IMR-90 (cell line): ENCODE data around the gene AGBL1. TPM values are rescaled to one million over a fixed set of nuclear protein-coding genes. Genes with fewer than 3 reads are reported as not detected.

Experiments used
- ATAC-seq: fragments of 200-7000 bp; cut with Tn5 transposase; 2 replicates; pipeline ENCODE4 v1.9.1; 2020; ENCODE audit warnings: low read depth, mild to moderate bottlenecking, moderate library complexity
- BruUV-seq: library from RNA; stranded (reverse); fragments of 400-500 nt; replicated peaks from 2 replicates; lab custom pipeline; 2021; lab: Mats Ljungman, UMichigan
- CTCF ChIA-PET: fragments of 300-600 bp; formaldehyde crosslinking; extraction: SDS; loops from one replicate; lab custom pipeline; 2021; ENCODE audit warnings: antibody characterized with exemption; lab: Yijun Ruan, JAX
- POLR2A ChIA-PET: fragments of 300-600 bp; sonication (Branson Sonifier 250); formaldehyde crosslinking; loops from one replicate; lab custom pipeline; 2022; ENCODE audit warnings: antibody characterized with exemption; ENCODE audit not compliant: unreplicated experiment; lab: Charles Lee
- DNase-seq: peaks from one replicate; pipeline ENCODE4 v3.0.0; 2013
- H2AFZ ChIP-seq: replicated peaks from 2 replicates; pipeline ENCODE3; 2013; ENCODE audit warnings: low read length, mild to moderate bottlenecking; ENCODE audit not compliant: poor library complexity
- H2AK5ac ChIP-seq: 2 replicates; pipeline ENCODE4 v1.6.1; 2013; ENCODE audit warnings: low read depth, low read length, inconsistent platforms
- H2AK9ac ChIP-seq: replicated peaks from 2 replicates; pipeline ENCODE3; 2013; ENCODE audit warnings: mild to moderate bottlenecking, low read depth, low read length, moderate library complexity; ENCODE audit not compliant: poor library complexity
- H2BK120ac ChIP-seq: 2 replicates; pipeline ENCODE4 v1.6.1; 2013; ENCODE audit warnings: low read depth, low read length, inconsistent platforms
- H2BK15ac ChIP-seq: 3 replicates; pipeline ENCODE4 v1.6.1; 2013; ENCODE audit warnings: low read depth, low read length, inconsistent platforms
- H2BK20ac ChIP-seq: 2 replicates; pipeline ENCODE4 v1.6.1; 2013; ENCODE audit warnings: low read depth, mild to moderate bottlenecking, inconsistent platforms, low read length, moderate library complexity
- H2BK5ac ChIP-seq: 2 replicates; pipeline ENCODE4 v1.6.1; 2013; ENCODE audit warnings: mild to moderate bottlenecking, low read depth, low read length, inconsistent platforms; ENCODE audit not compliant: poor library complexity, severe bottlenecking
- H3K14ac ChIP-seq: replicated peaks from 2 replicates; pipeline ENCODE4 v1.6.1; 2013; ENCODE audit warnings: low read depth, low read length, inconsistent platforms
- H3K18ac ChIP-seq: 2 replicates; pipeline ENCODE4 v1.6.1; 2013; ENCODE audit warnings: low read depth, low read length, control low read depth
- H3K23ac ChIP-seq: 2 replicates; pipeline ENCODE4 v1.6.1; 2013; ENCODE audit warnings: low read depth, low read length, inconsistent platforms
- H3K27ac ChIP-seq: 2 replicates; pipeline ENCODE4 v1.5.1; 2013; ENCODE audit warnings: mild to moderate bottlenecking, control low read depth, low read length; ENCODE audit not compliant: insufficient read depth
- H3K27me3 ChIP-seq: 2 replicates; pipeline ENCODE4 v1.6.1; 2013; ENCODE audit warnings: low read length; ENCODE audit not compliant: control insufficient read depth, insufficient read depth
- H3K36me3 ChIP-seq: 2 replicates; pipeline ENCODE4 v1.6.1; 2013; ENCODE audit warnings: low read length, mixed read lengths; ENCODE audit not compliant: control insufficient read depth, insufficient read depth
- H3K4ac ChIP-seq: 2 replicates; pipeline ENCODE4 v1.6.1; 2013; ENCODE audit warnings: low read depth, low read length, inconsistent platforms
- H3K4me1 ChIP-seq: 2 replicates; pipeline ENCODE4 v1.6.1; 2013; ENCODE audit warnings: low read length, mixed read lengths; ENCODE audit not compliant: control insufficient read depth, insufficient read depth
- H3K4me2 ChIP-seq: 2 replicates; pipeline ENCODE4 v1.6.1; 2013; ENCODE audit warnings: low read depth, mild to moderate bottlenecking, control low read depth, low read length, moderate library complexity
- H3K4me3 ChIP-seq: 2 replicates; pipeline ENCODE4 v1.5.1; 2013; ENCODE audit warnings: low read depth, mild to moderate bottlenecking, control low read depth, low read length, moderate library complexity; ENCODE audit not compliant: insufficient read depth
- H3K56ac ChIP-seq: 2 replicates; pipeline ENCODE4 v1.6.1; 2013; ENCODE audit warnings: low read length, inconsistent platforms; ENCODE audit not compliant: insufficient read depth; ENCODE audit errors: extremely low read depth
- H3K79me1 ChIP-seq, 2 experiments: 2 replicates each; pipeline ENCODE4 v1.6.1; 2013; ENCODE audit warnings: low read length in 2 of 2, inconsistent platforms in 1 of 2, low read depth in 1 of 2
- H3K9ac ChIP-seq: 2 replicates; pipeline ENCODE4 v1.6.1; 2013; ENCODE audit warnings: low read depth, low read length, control low read depth
- H3K9me1 ChIP-seq: 2 replicates; pipeline ENCODE4 v1.6.1; 2013; ENCODE audit warnings: low read length, inconsistent platforms; ENCODE audit not compliant: insufficient read depth
- H3K9me3 ChIP-seq: 2 replicates; pipeline ENCODE4 v1.6.1; 2013; ENCODE audit warnings: low read length; ENCODE audit not compliant: control insufficient read depth, insufficient read depth
- H4K20me1 ChIP-seq: 2 replicates; pipeline ENCODE4 v1.6.1; 2013; ENCODE audit warnings: low read length, inconsistent platforms; ENCODE audit not compliant: insufficient read depth
- H4K5ac ChIP-seq: 2 replicates; pipeline ENCODE4 v1.6.1; 2013; ENCODE audit warnings: mild to moderate bottlenecking, low read depth, low read length, control low read depth
- H4K8ac ChIP-seq, 2 experiments: 2 replicates each; pipeline ENCODE4 v1.6.1; 2013; ENCODE audit warnings: low read depth in 2 of 2, low read length in 2 of 2, control low read depth in 1 of 2, inconsistent platforms in 1 of 2
- H4K91ac ChIP-seq: 2 replicates; pipeline ENCODE4 v1.6.1; 2013; ENCODE audit warnings: low read depth, low read length, inconsistent platforms; ENCODE audit not compliant: insufficient read depth
- BHLHE40 ChIP-seq: fragments of 150-350 bp; IDR thresholded peaks from 2 replicates; pipeline ENCODE4 v1.6.1; 2016; ENCODE audit warnings: mild to moderate bottlenecking, low read depth, low read length
- CEBPB ChIP-seq: IDR thresholded peaks from 2 replicates; pipeline ENCODE4 v1.6.1; 2012; ENCODE audit warnings: low read depth, low read length, improper control_type of control experiment
- CHD1 ChIP-seq: IDR thresholded peaks from 2 replicates; pipeline ENCODE4 v1.6.1; 2012; ENCODE audit warnings: low read depth, low read length, improper control_type of control experiment
- CTCF ChIP-seq: conservative IDR thresholded peaks from 2 replicates; pipeline ENCODE4 v1.5.1; 2012; ENCODE audit warnings: mild to moderate bottlenecking, low read depth, low read length, improper control_type of control experiment
- ELK1 ChIP-seq: fragments of 150-350 bp; IDR thresholded peaks from 2 replicates; pipeline ENCODE4 v1.6.1; 2016; ENCODE audit warnings: low read depth, mild to moderate bottlenecking, low read length, moderate library complexity, borderline replicate concordance
- FOS ChIP-seq: fragments of 150-350 bp; IDR thresholded peaks from 2 replicates; pipeline ENCODE4 v1.6.1; 2016; ENCODE audit warnings: low read depth, low read length
- MAZ ChIP-seq: IDR thresholded peaks from 2 replicates; pipeline ENCODE4 v1.6.1; 2012; ENCODE audit warnings: low read depth, mild to moderate bottlenecking, low read length, improper control_type of control experiment, moderate library complexity, borderline replicate concordance
- MXI1 ChIP-seq: IDR thresholded peaks from 2 replicates; pipeline ENCODE4 v1.6.1; 2012; ENCODE audit warnings: low read depth, mild to moderate bottlenecking, low read length, moderate library complexity, borderline replicate concordance
- RAD21 ChIP-seq: IDR thresholded peaks from 2 replicates; pipeline ENCODE4 v1.6.1; 2012; ENCODE audit warnings: low read length, improper control_type of control experiment
- RCOR1 ChIP-seq: IDR thresholded peaks from 2 replicates; pipeline ENCODE4 v1.6.1; 2012; ENCODE audit warnings: mild to moderate bottlenecking, low read length, improper control_type of control experiment; ENCODE audit not compliant: insufficient replicate concordance
- RFX5 ChIP-seq: IDR thresholded peaks from 2 replicates; pipeline ENCODE4 v1.8.0; 2012; ENCODE audit warnings: low read depth, mild to moderate bottlenecking, low read length, moderate library complexity
- SMC3 ChIP-seq: fragments of 150-350 bp; IDR thresholded peaks from 2 replicates; pipeline ENCODE4 v1.6.1; 2016; ENCODE audit warnings: low read depth, mild to moderate bottlenecking, antibody characterized with exemption, low read length, moderate library complexity
- WGBS, 2 experiments: methylation state at CpG; one replicate each; pipeline versions ENCODE4 v1.1.5 to v1.1.7; 2013; ENCODE audit warnings: missing lambda C conversion rate in 2 of 2; ENCODE audit not compliant: insufficient read length in 1 of 2; ENCODE audit errors: extremely low coverage in 2 of 2; 5-methylcytosine and 5-hydroxymethylcytosine counted together
- dilution Hi-C: fragments of 300-500 bp; cut with HindIII; formaldehyde crosslinking; loops from one replicate; pipeline ENCODE4 v1.14.3; 2018; ENCODE audit warnings: low sequenced_read_pairs; ENCODE audit not compliant: unreplicated experiment
- in situ Hi-C: fragments of 300-500 bp; cut with MboI; formaldehyde crosslinking; loops from 3 replicates; pipeline ENCODE4 v1.14.3; 2019; ENCODE audit warnings: low sequenced_read_pairs, inconsistent platforms, mixed read lengths
- intact Hi-C: fragments of 100-400 bp; cut with micrococcal nuclease; formaldehyde crosslinking; loops from 2 replicates; pipeline ENCODE4 v1.10.0; 2022
- polyA plus RNA-seq, 3 experiments: library from polyadenylated mRNA; depleted of rRNA; stranded (reverse); fragments of >200 nt; gene quantifications; 2 replicates each; pipeline ENCODE4 v1.2.3, GENCODE V29; 2012; ENCODE audit warnings: low replicate concordance in 1 of 3
- total RNA-seq: library from RNA; depleted of rRNA; stranded (reverse); fragments of >200 nt; gene quantifications from 2 replicates; pipeline ENCODE4 v1.2.3, GENCODE V29; 2012
- TF ChIP-seq, protein P1 (sequence below): fragments of 150-350 bp; IDR thresholded peaks from 2 replicates; pipeline ENCODE4 v1.6.1; 2017; ENCODE audit warnings: mild to moderate bottlenecking, antibody characterized with exemption, low read length, low read depth

AGBL1 gene
- total and polyA plus RNA-seq, 2 of the 4 experiments (the other 2 are of a cell fraction): not detected

DNA sequence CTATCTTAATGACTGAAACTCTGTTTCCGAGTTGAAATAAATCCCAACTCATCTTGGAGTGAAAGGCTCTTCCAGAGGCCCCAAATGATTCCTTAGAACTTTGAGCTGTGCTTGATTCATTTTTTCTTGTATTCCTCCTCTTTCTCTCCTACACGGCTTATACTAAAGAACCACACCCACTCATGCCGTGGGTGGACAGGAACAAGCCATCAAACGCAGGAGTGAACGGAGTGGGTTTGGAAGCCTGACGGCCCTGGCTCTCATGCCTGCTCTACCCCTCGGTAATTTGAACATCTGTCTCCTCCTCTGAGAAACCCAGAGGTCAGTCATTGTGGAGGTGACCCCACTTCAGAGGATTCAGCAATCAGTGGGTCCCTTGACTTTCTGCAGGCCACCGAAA is 236.5 kb downstream of the AGBL1 start:
- H3K4me2 ChIP-seq: no peak overlapping the region
- H4K5ac ChIP-seq: no peak overlapping the region
- intact Hi-C loops: no loop called here
- H3K14ac ChIP-seq: no peak overlapping the region
- peaks cover 17% of the 10 kb centered on the region for H3K9me3 ChIP-seq
- no peaks in the 10 kb centered on the region for H3K27me3 ChIP-seq
- dilution Hi-C loops: no loop called here
- H3K36me3 ChIP-seq: no peaks in the 10 kb centered on the region
- H3K4ac ChIP-seq: no peak overlapping the region
- no peak overlapping the region for H3K4me3 ChIP-seq
- no peak overlapping the region for H2AK5ac ChIP-seq
- H2BK15ac ChIP-seq: no peak overlapping the region
- H2BK5ac ChIP-seq: no peak overlapping the region
- no peak overlapping the region for H3K27ac ChIP-seq
- H3K9me1 ChIP-seq: no peaks in the 10 kb centered on the region
- in situ Hi-C loops: no loop called here
- H2AK9ac ChIP-seq: no peak overlapping the region
- H3K18ac ChIP-seq: no peak overlapping the region
- BruUV-seq: no TSS peak
- ATAC-seq (no peak), DNase-seq (no peak)
- H2BK120ac ChIP-seq: no peak overlapping the region
- TF ChIP-seq CHD1 (no peak), RCOR1 (no peak), MAZ (no peak), BHLHE40 (no peak), FOS (no peak), CTCF (no peak), MXI1 (no peak), RFX5 (no peak), ELK1 (no peak), RAD21 (no peak), CEBPB (no peak), SMC3 (no peak)
- TF ChIP-seq, protein P1, sequence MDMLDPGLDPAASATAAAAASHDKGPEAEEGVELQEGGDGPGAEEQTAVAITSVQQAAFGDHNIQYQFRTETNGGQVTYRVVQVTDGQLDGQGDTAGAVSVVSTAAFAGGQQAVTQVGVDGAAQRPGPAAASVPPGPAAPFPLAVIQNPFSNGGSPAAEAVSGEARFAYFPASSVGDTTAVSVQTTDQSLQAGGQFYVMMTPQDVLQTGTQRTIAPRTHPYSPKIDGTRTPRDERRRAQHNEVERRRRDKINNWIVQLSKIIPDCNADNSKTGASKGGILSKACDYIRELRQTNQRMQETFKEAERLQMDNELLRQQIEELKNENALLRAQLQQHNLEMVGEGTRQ: no peak
- H3K79me1 ChIP-seq: no peaks in the 10 kb centered on the region
- ChIA-PET POLR2A (no interaction called here), CTCF (no interaction called here)
- WGBS, 2 experiments: 20% methylated on average over 1 of the region's 8 CpGs; no CpG with 5 or more reads in 1 of the 2 experiments
- no peak overlapping the region for H3K9ac ChIP-seq
- no peak overlapping the region for H3K56ac ChIP-seq
- no peak overlapping the region for H3K23ac ChIP-seq
- no peak overlapping the region for H2AFZ ChIP-seq
- H2BK20ac ChIP-seq: no peak overlapping the region
- H4K8ac ChIP-seq: no peak overlapping the region
- H3K4me1 ChIP-seq: no peaks in the 10 kb centered on the region
- H4K91ac ChIP-seq: no peak overlapping the region
- no peaks in the 10 kb centered on the region for H4K20me1 ChIP-seq
